Transverse colon (tissue), 4 donors: Measurements from ENCODE around the gene MRGPRX3.

Experiments
- CTCF ChIP-seq, 5 experiments: fragments of 200-600 bp in 3 of 5; fragments of 450-650 bp in 2 of 5; sonication (generic) in 3 of 5; IDR thresholded peaks; 1 replicate in 2 of 5; 2 replicates in 3 of 5; pipeline ENCODE4 v1.5.1; 2016 to 2017; ENCODE audit warnings: antibody characterized with exemption in 5 of 5, inconsistent platforms in 3 of 5, mild to moderate bottlenecking in 2 of 5, moderate library complexity in 1 of 5
- POLR2A ChIP-seq: fragments of 450-650 bp; IDR thresholded peaks from one replicate; pipeline ENCODE4 v1.6.1; 2016; ENCODE audit warnings: antibody characterized with exemption, mild to moderate bottlenecking, moderate library complexity
- POLR2AphosphoS5 ChIP-seq, 3 donors: sonication (generic); formaldehyde crosslinking; IDR thresholded peaks; one replicate each; pipeline ENCODE4 v1.6.1; 2016; ENCODE audit warnings: antibody characterized with exemption in 3 of 3

DNA sequence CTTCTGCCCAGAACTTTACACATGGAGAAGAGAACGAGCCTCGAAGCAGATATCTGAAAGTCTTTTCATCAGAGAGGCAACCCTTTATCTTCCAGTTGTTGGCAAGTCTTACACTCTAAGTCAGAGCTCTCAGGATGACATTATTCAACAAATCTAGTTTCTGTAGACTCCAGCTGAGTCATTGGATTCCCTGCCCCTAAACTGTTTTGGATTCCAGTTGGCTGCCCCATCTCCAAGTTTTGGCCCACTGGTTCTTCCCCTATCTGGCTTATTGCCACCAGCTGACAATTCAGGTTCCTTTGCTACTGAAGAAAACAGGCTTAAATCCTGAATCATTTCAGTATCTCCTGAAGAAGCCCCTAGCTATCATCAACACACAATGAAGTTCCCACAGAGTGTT is 40.6 kb upstream of the MRGPRX3 start:
- TF ChIP-seq POLR2A (no peak), CTCF (IDR thresholded peaks at IDR 0.05) (no peak), POLR2AphosphoS5 (IDR thresholded peaks at IDR 0.05) (no peak)
